Measurements from ENCODE around the gene OR4X1. TPM values are rescaled to one million over a fixed set of nuclear protein-coding genes. Genes with fewer than 3 reads are reported as not detected.

The OR4X1 gene
- total and polyA plus RNA-seq, 4 donors = not detected

- H3K4me3 ChIP-seq (ENCODE audit: low read depth in 1 of 3, low read length in 3 of 3) = no peak overlapping the region
- H3K27me3 ChIP-seq (ENCODE audit: control insufficient read depth in 4 of 4, insufficient read depth in 4 of 4, low read length in 3 of 4) = no peaks in the 10 kb centered on the region
- H3K36me3 ChIP-seq (ENCODE audit: control insufficient read depth in 4 of 4, insufficient read depth in 3 of 4, low read depth in 1 of 4, low read length in 3 of 4) = no peaks in the 10 kb centered on the region
- H3K27ac ChIP-seq (ENCODE audit: low read depth in 1 of 2, low read length in 2 of 2) = no peak overlapping the region
- WGBS = 49% methylated on average over 1 of the region's 1 CpG
- H3K9me3 ChIP-seq (ENCODE audit: control insufficient read depth in 4 of 4, low read length in 3 of 4) = no peaks in the 10 kb centered on the region
- no peak for DNase-seq (ENCODE audit: low spot score)
- H3K4me1 ChIP-seq (ENCODE audit: control insufficient read depth in 4 of 4, insufficient read depth in 4 of 4, low read length in 3 of 4) = no peaks in the 10 kb centered on the region
- TF ChIP-seq HNF4G (IDR thresholded peaks at IDR 0.05) (no peak), TAF1 (conservative IDR thresholded peaks at IDR 0.05) (no peak), FOXA1 (IDR thresholded peaks at IDR 0.05) (no peak), NR2F2 (IDR thresholded peaks at IDR 0.05) (no peak), YY1 (IDR thresholded peaks at IDR 0.05) (no peak), CTCF (IDR thresholded peaks at IDR 0.05; ENCODE audit: low read depth, low read length, missing input control) (no peak), JUND (IDR thresholded peaks at IDR 0.05) (no peak), REST (IDR thresholded peaks at IDR 0.05) (no peak), ATF3 (IDR thresholded peaks at IDR 0.05) (no peak), ZBTB33 (IDR thresholded peaks at IDR 0.05) (no peak), RXRA (IDR thresholded peaks at IDR 0.05) (no peak), MAX (IDR thresholded peaks at IDR 0.05) (no peak), SP1 (IDR thresholded peaks at IDR 0.05) (no peak), EGR1 (IDR thresholded peaks at IDR 0.05; ENCODE audit: low read depth in 2 of 2) (no peak), GABPA (IDR thresholded peaks at IDR 0.05 in 1 of 2, conservative IDR thresholded peaks at IDR 0.05 in 1 of 2) (no peak), FOXA2 (IDR thresholded peaks at IDR 0.05) (no peak), RAD21 (IDR thresholded peaks at IDR 0.05) (no peak), HNF4A (conservative IDR thresholded peaks at IDR 0.05) (no peak)
- H3K9ac ChIP-seq (ENCODE audit: low read depth in 1 of 2, low read length in 2 of 2) = no peak overlapping the region
These were observed 8.9 kb downstream of the OR4X1 start for GRCh38 chr11:48272606-48273005.
